ENCODE data around the gene HS3ST1. TPM values are rescaled to one million over a fixed set of nuclear protein-coding genes. Genes with fewer than 3 reads are reported as not detected.

Gene HS3ST1
- total RNA-seq, 1 experiment from 2014 or later, result 134 TPM

DNA sequence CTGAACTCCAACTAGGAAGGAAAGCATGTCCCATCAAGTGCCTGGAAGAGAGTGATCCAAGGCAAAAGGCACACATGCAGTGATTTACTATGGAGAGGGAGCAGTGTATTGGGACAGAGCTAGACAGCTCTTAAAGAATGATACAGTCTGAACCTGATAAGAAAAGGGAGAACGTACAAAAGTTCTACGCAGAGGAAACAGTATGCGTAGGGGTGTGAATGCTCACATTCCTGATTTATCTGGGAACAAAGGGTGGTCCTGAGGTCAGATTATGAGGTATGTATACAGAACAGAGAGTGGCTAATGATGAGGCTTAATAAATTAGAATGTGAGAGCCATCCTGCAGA, 12.0 kb downstream of the HS3ST1 start:
- BruUV-seq (replicated peaks), result no TSS peak
- Histone ChIP-seq H3K36me3 (ENCODE audit: control insufficient read depth in 1 of 2, insufficient read depth in 2 of 2, low read length in 2 of 2) (peaks cover 23 to 91% of the 10 kb centered on the region in 2 experiments), H3K27me3 (ENCODE audit: insufficient read depth, low read length) (no peaks in the 10 kb centered on the region), H4K20me1 (ENCODE audit: insufficient read depth) (peaks cover 45% of the 10 kb centered on the region), H3K27ac (ENCODE audit: low read depth, low read length) (no peak overlapping the region), H3K9me2 (ENCODE audit: insufficient read depth) (no peaks in the 10 kb centered on the region), H3K9me3 (ENCODE audit: control insufficient read depth in 1 of 2, insufficient read depth in 1 of 2, low read depth in 1 of 2, low read length in 2 of 2) (no peaks in the 10 kb centered on the region), H3K9ac (ENCODE audit: low read length) (no peak overlapping the region), H3K4me3 (replicated peaks in 1 of 2; ENCODE audit: low read depth in 1 of 2, low read length in 2 of 2) (no peak overlapping the region), H3K79me2 (ENCODE audit: insufficient read depth, low read length) (peaks cover 100% of the 10 kb centered on the region), H2AFZ (ENCODE audit: low read depth, low read length, poor library complexity, severe bottlenecking) (no peak overlapping the region), H3K4me2 (ENCODE audit: low read length) (no peak overlapping the region), H3K4me1 (ENCODE audit: control insufficient read depth in 1 of 2, insufficient read depth in 2 of 2, low read length in 2 of 2) (peaks cover 5 to 59% of the 10 kb centered on the region in 2 experiments; a peak in 3 of 4 replicates)
- POLR2A ChIA-PET, result no interaction called here
- intact Hi-C loops (cut with micrococcal nuclease), result no loop called here
- RAD21 ChIA-PET (ENCODE audit: low non-redundant PET in 1 of 2, low total read pairs in 2 of 2, uncharacterized antibody in 2 of 2, unreplicated experiment in 2 of 2), result no interaction called here
- TF ChIP-seq EZH2 (IDR thresholded peaks at IDR 0.05), result no peak
- peak; percentile 39; the same call in 1 of the 2 replicates for TF ChIP-seq POLR2AphosphoS5 (IDR thresholded peaks at IDR 0.05; ENCODE audit: low read depth, low read length)
- CTCF ChIA-PET, result no interaction called here
- DNase-seq (ENCODE audit: low read depth, low spot score), result no peak
- ATAC-seq, result peak; percentile 5; the same call in 1 of the 2 replicates

DNA sequence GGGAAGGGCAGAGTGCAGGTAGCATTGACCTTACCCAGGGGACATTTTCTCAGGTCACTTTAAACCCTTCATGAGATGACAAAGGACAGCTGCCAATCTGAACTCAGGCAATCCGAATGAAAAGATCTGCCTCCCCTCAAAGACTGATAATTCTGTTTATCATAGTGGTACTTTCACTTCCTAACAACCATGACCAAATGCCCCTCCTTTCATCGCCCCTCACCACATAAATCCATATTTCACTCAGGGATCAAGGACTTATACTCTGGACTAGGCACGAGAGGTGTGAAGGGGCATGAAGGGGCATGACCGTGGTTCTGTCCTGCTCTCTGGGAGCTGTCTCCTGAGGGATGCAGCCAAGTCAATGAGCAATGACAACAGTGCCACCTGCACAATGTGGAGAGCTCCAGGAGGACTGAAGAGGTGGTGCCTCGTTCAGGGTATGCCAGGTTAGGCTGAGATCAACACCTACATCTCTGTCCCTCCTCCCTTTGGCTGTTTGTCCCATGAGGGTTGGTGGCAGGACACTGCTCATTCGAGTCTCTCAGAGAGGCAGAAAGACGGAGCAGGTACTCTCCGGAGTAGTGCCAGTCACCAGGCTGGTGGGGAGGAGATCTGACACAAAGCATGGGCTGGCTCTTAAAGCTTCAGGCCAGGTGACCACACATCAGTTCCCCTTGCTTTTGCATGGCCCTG, 12.5 kb downstream of the HS3ST1 start:
- RAD21 ChIA-PET (ENCODE audit: low non-redundant PET in 1 of 2, low total read pairs in 2 of 2, uncharacterized antibody in 2 of 2, unreplicated experiment in 2 of 2), result no interaction called here
- H3K27me3 ChIP-seq (ENCODE audit: insufficient read depth, low read length), result no peaks in the 10 kb centered on the region
- no peak overlapping the region for H3K9ac ChIP-seq (ENCODE audit: low read length)
- CTCF ChIA-PET, result no interaction called here
- no peaks in the 10 kb centered on the region for H3K9me2 ChIP-seq (ENCODE audit: insufficient read depth)
- TF ChIP-seq EGR1 (IDR thresholded peaks at IDR 0.05; ENCODE audit: low read depth), result no peak
- TF ChIP-seq ZBTB33 (IDR thresholded peaks at IDR 0.05; ENCODE audit: extremely low read depth, insufficient replicate concordance, low read length), result no peak
- no peak; the same call in 1 of the 2 replicates for TF ChIP-seq POLR2AphosphoS5 (IDR thresholded peaks at IDR 0.05; ENCODE audit: low read depth, low read length)
- TF ChIP-seq, protein P1, sequence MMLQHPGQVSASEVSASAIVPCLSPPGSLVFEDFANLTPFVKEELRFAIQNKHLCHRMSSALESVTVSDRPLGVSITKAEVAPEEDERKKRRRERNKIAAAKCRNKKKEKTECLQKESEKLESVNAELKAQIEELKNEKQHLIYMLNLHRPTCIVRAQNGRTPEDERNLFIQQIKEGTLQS (IDR thresholded peaks at IDR 0.05), result no peak
- no peak for DNase-seq (ENCODE audit: low read depth, low spot score)
- peak; percentile 20; the same call in 1 of the 2 replicates for ATAC-seq
- peaks cover 26 to 86% of the 10 kb centered on the region in 2 experiments for H3K36me3 ChIP-seq (ENCODE audit: control insufficient read depth in 1 of 2, insufficient read depth in 2 of 2, low read length in 2 of 2)
- H2AFZ ChIP-seq (ENCODE audit: low read depth, low read length, poor library complexity, severe bottlenecking), result no peak overlapping the region
- no TSS peak for BruUV-seq (replicated peaks)
- POLR2A ChIA-PET, result no interaction called here
- intact Hi-C loops (cut with micrococcal nuclease), result no loop called here
- no peaks in the 10 kb centered on the region for H3K9me3 ChIP-seq (ENCODE audit: control insufficient read depth in 1 of 2, insufficient read depth in 1 of 2, low read depth in 1 of 2, low read length in 2 of 2)
- no peak overlapping the region for H3K4me2 ChIP-seq (ENCODE audit: low read length)
- H3K79me2 ChIP-seq (ENCODE audit: insufficient read depth, low read length), result peaks cover 100% of the 10 kb centered on the region
- no peak overlapping the region for H3K4me3 ChIP-seq (replicated peaks in 1 of 2; ENCODE audit: low read depth in 1 of 2, low read length in 2 of 2)
- H3K4me1 ChIP-seq (ENCODE audit: control insufficient read depth in 1 of 2, insufficient read depth in 2 of 2, low read length in 2 of 2), result peaks cover 3 to 54% of the 10 kb centered on the region in 2 experiments; a peak in 3 of 4 replicates
- peaks cover 43% of the 10 kb centered on the region for H4K20me1 ChIP-seq (ENCODE audit: insufficient read depth)
- no peak overlapping the region for H3K27ac ChIP-seq (ENCODE audit: low read depth, low read length)

Data from HCT116 (cell line).